ENCODE data around the gene WDR73.
A peak's percentile ranks its signal among the peaks of the same experiment; 100 is the strongest.
"Not testable (repeated sequence)": the region's sequence is repeated elsewhere in the genome, so short reads cannot be mapped to it uniquely, and the experiment has no call there.

WDR73 gene

GRCh38 chr15:84653910-84654688, at the start of gene WDR73:
Gene WDR73, minus strand, starts transcription at chr15:84654283. Its CDS starts 9 bp downstream, at chr15:84654274.
- DNase-seq: peak; percentile 33

GRCh38 chr15:84703808-84704207, 49.7 kb upstream of the WDR73 start:
- no peak for DNase-seq

GRCh38 chr15:84702961-84703482, 48.9 kb upstream of the WDR73 start:
- DNase-seq: no peak

- no peak for DNase-seq
Observed at GRCh38 chr15:84699538-84700191, 45.6 kb upstream of the WDR73 start.

GRCh38 chr15:84697236-84697990, 43.3 kb upstream of the WDR73 start:
- DNase-seq: no peak

GRCh38 chr15:84696757-84697156, 42.7 kb upstream of the WDR73 start:
- DNase-seq: no peak

- DNase-seq: no peak
Observed at GRCh38 chr15:84690342-84690741, 36.3 kb upstream of the WDR73 start.

GRCh38 chr15:84689858-84690257, 35.8 kb upstream of the WDR73 start:
- no peak for DNase-seq

- DNase-seq: not testable (repeated sequence)
Observed at GRCh38 chr15:84686446-84686845, 32.4 kb upstream of the WDR73 start.

GRCh38 chr15:84685304-84685703, 31.2 kb upstream of the WDR73 start:
- DNase-seq: no peak

- DNase-seq: no peak
Observed at GRCh38 chr15:84684092-84684491, 30.0 kb upstream of the WDR73 start.

GRCh38 chr15:84681831-84682230, 27.7 kb upstream of the WDR73 start:
- DNase-seq: no peak

GRCh38 chr15:84671211-84671610, 17.1 kb upstream of the WDR73 start:
- DNase-seq: no peak

- DNase-seq: no peak
Observed at GRCh38 chr15:84669726-84670125, 15.6 kb upstream of the WDR73 start.

GRCh38 chr15:84668221-84668982, 14.3 kb upstream of the WDR73 start:
- no peak for DNase-seq

- DNase-seq: no peak
Observed at GRCh38 chr15:84666373-84666772, 12.3 kb upstream of the WDR73 start.

GRCh38 chr15:84661001-84661400, 6.9 kb upstream of the WDR73 start:
- no peak for DNase-seq

- no peak for DNase-seq
Observed at GRCh38 chr15:84659904-84660781, 6.1 kb upstream of the WDR73 start.

GRCh38 chr15:84658788-84659411, 4.8 kb upstream of the WDR73 start:
- no peak for DNase-seq

GRCh38 chr15:84658080-84658787, 4.2 kb upstream of the WDR73 start, which contains the start of gene NMB:
Gene NMB, minus strand, starts transcription at chr15:84658199. Its CDS starts 47 bp downstream, at chr15:84658152.
- DNase-seq: no peak

- no peak for DNase-seq
Observed at GRCh38 chr15:84657748-84658079, 3.6 kb upstream of the WDR73 start.

All from NCI-H187 treated with DMSO at 0.1 percent for 48 hours (cell line).